PC-3 (cell line): ENCODE data around the gene RIPK3. TPM values are rescaled to one million over a fixed set of nuclear protein-coding genes. Genes with fewer than 3 reads are reported as not detected.
A peak's percentile ranks its signal among the peaks of the same experiment; 100 is the strongest.

Source experiments
- ATAC-seq: fragments of 200-7000 bp; cut with Tn5 transposase; 2 replicates; pipeline ENCODE4 v1.9.1; 2020; ENCODE audit warnings: mild to moderate bottlenecking, moderate library complexity
- BruUV-seq: library from RNA; stranded (reverse); fragments of 400-500 nt; replicated peaks from 2 replicates; lab custom pipeline; 2021; lab: Mats Ljungman, UMichigan
- CTCF ChIA-PET: fragments of 300-600 bp; sonication (Branson Sonifier 250); formaldehyde crosslinking; loops from one replicate; lab custom pipeline; 2022; ENCODE audit warnings: antibody characterized with exemption; lab: Charles Lee
- POLR2A ChIA-PET: fragments of 300-600 bp; sonication (Branson Sonifier 250); formaldehyde crosslinking; loops from one replicate; lab custom pipeline; 2022; ENCODE audit warnings: antibody characterized with exemption; ENCODE audit not compliant: unreplicated experiment; lab: Charles Lee
- DNase-seq: peaks from one replicate; pipeline ENCODE4 v3.0.0-alpha.2; 2015
- H2AFZ ChIP-seq: fragments of 300-600 bp; sonication (generic); 2 replicates; pipeline ENCODE4 v1.6.0; 2016; ENCODE audit warnings: antibody characterized with exemption, low read length
- H3F3A ChIP-seq: fragments of 300-600 bp; sonication (generic); one replicate; pipeline ENCODE4 v1.6.0; 2017; ENCODE audit warnings: antibody characterized with exemption, low read length, control low read depth, mild to moderate bottlenecking; ENCODE audit not compliant: unreplicated experiment
- H3K27ac ChIP-seq: fragments of 300-600 bp; sonication (generic); 2 replicates; pipeline ENCODE4 v1.5.1; 2016; ENCODE audit warnings: mild to moderate bottlenecking, low read length
- H3K27me3 ChIP-seq: fragments of 300-600 bp; sonication (generic); 2 replicates; pipeline ENCODE4 v1.6.1; 2016; ENCODE audit warnings: low read length, mixed read lengths
- H3K36me3 ChIP-seq: fragments of 300-600 bp; sonication (generic); 2 replicates; pipeline ENCODE4 v1.6.1; 2016; ENCODE audit warnings: low read depth, mixed run types, low read length, mixed read lengths
- H3K4me1 ChIP-seq: fragments of 300-600 bp; sonication (generic); 2 replicates; pipeline ENCODE4 v1.5.1; 2016; ENCODE audit warnings: low read length; ENCODE audit not compliant: insufficient read depth
- H3K4me2 ChIP-seq: fragments of 300-600 bp; sonication (generic); 2 replicates; pipeline ENCODE4 v1.6.0; 2016; ENCODE audit warnings: low read length
- H3K4me3 ChIP-seq: fragments of 300-600 bp; sonication (generic); 2 replicates; pipeline ENCODE4 v1.5.1; 2016; ENCODE audit warnings: mild to moderate bottlenecking, low read length, mixed read lengths
- H3K79me2 ChIP-seq: fragments of 300-600 bp; sonication (generic); 2 replicates; pipeline ENCODE4 v1.6.1; 2017; ENCODE audit warnings: low read length, mixed read lengths
- H3K9ac ChIP-seq: fragments of 300-600 bp; sonication (generic); 2 replicates; pipeline ENCODE4 v1.6.0; 2016; ENCODE audit warnings: mild to moderate bottlenecking, low read length
- H3K9me2 ChIP-seq: fragments of 300-600 bp; sonication (generic); replicated peaks from 2 replicates; pipeline ENCODE4 v1.6.1; 2016; ENCODE audit warnings: mixed run types, low read length, mixed read lengths
- H3K9me3 ChIP-seq: fragments of 300-600 bp; sonication (generic); 2 replicates; pipeline ENCODE4 v1.6.1; 2016; ENCODE audit warnings: low read length, mixed read lengths
- H4K20me1 ChIP-seq: fragments of 300-600 bp; sonication (generic); 2 replicates; pipeline ENCODE4 v1.6.1; 2016; ENCODE audit warnings: low read length, mixed read lengths
- EZH2 ChIP-seq: fragments of 300-600 bp; sonication (generic); IDR thresholded peaks from one replicate; pipeline ENCODE4 v1.6.1; 2017; ENCODE audit warnings: antibody characterized with exemption, mild to moderate bottlenecking, low read length; ENCODE audit not compliant: unreplicated experiment
- EZH2phosphoT487 ChIP-seq: fragments of 300-600 bp; sonication (generic); IDR thresholded peaks from 2 replicates; pipeline ENCODE4 v1.6.1; 2018; ENCODE audit warnings: mild to moderate bottlenecking, antibody characterized with exemption, low read length, borderline replicate concordance
- intact Hi-C: fragments of 100-400 bp; cut with micrococcal nuclease; formaldehyde crosslinking; loops from 2 replicates; pipeline ENCODE4 v1.9.0; 2023
- total RNA-seq: library from RNA; depleted of rRNA; stranded (reverse); fragments of >200 nt; gene quantifications from 2 replicates; pipeline ENCODE4 v1.2.3, GENCODE V29; 2014
- TF ChIP-seq, protein P1 (sequence below): fragments of 300-600 bp; sonication (generic); conservative IDR thresholded peaks from 2 replicates; pipeline ENCODE4 v1.5.1; 2017; ENCODE audit warnings: antibody characterized with exemption, low read depth, mild to moderate bottlenecking, low read length

Gene RIPK3
- total RNA-seq, 1 experiment from 2014 or later = not detected

DNA sequence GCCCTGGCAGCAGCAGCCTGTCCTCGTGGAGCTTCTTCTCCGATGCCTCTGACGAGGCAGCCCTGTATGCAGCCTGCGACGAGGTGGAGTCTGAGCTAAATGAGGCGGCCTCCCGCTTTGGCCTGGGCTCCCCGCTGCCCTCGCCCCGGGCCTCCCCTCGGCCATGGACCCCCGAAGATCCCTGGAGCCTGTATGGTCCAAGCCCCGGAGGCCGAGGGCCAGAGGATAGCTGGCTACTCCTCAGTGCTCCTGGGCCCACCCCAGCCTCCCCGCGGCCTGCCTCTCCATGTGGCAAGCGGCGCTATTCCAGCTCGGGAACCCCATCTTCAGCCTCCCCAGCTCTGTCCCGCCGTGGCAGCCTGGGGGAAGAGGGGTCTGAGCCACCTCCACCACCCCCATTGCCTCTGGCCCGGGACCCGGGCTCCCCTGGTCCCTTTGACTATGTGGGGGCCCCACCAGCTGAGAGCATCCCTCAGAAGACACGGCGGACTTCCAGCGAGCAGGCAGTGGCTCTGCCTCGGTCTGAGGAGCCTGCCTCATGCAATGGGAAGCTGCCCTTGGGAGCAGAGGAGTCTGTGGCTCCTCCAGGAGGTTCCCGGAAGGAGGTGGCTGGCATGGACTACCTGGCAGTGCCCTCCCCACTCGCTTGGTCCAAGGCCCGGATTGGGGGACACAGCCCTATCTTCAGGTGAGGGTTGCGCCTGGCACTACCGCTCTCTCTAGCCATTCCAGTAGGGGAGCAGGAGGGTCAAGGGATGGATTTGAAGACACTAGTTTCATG is 30.3 kb upstream of the RIPK3 start:
- no peak for ATAC-seq
- intact Hi-C loops = no loop called here
- Histone ChIP-seq H3K4me3 (no peak overlapping the region), H3F3A (no peaks in the 10 kb centered on the region), H3K79me2 (no peaks in the 10 kb centered on the region), H3K4me1 (peaks cover 21% of the 10 kb centered on the region), H3K9ac (no peak overlapping the region), H3K9me2 (no peaks in the 10 kb centered on the region), H3K36me3 (no peaks in the 10 kb centered on the region), H3K27me3 (no peaks in the 10 kb centered on the region), H3K27ac (no peak overlapping the region), H3K9me3 (no peaks in the 10 kb centered on the region), H4K20me1 (no peaks in the 10 kb centered on the region), H2AFZ (no peak overlapping the region), H3K4me2 (no peak overlapping the region)
- no peak for DNase-seq
- no peak for TF ChIP-seq EZH2
- TF ChIP-seq, protein P1, sequence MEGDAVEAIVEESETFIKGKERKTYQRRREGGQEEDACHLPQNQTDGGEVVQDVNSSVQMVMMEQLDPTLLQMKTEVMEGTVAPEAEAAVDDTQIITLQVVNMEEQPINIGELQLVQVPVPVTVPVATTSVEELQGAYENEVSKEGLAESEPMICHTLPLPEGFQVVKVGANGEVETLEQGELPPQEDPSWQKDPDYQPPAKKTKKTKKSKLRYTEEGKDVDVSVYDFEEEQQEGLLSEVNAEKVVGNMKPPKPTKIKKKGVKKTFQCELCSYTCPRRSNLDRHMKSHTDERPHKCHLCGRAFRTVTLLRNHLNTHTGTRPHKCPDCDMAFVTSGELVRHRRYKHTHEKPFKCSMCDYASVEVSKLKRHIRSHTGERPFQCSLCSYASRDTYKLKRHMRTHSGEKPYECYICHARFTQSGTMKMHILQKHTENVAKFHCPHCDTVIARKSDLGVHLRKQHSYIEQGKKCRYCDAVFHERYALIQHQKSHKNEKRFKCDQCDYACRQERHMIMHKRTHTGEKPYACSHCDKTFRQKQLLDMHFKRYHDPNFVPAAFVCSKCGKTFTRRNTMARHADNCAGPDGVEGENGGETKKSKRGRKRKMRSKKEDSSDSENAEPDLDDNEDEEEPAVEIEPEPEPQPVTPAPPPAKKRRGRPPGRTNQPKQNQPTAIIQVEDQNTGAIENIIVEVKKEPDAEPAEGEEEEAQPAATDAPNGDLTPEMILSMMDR = no peak
- CTCF ChIA-PET = no interaction called here
- BruUV-seq = no TSS peak
- POLR2A ChIA-PET = no interaction called here

DNA sequence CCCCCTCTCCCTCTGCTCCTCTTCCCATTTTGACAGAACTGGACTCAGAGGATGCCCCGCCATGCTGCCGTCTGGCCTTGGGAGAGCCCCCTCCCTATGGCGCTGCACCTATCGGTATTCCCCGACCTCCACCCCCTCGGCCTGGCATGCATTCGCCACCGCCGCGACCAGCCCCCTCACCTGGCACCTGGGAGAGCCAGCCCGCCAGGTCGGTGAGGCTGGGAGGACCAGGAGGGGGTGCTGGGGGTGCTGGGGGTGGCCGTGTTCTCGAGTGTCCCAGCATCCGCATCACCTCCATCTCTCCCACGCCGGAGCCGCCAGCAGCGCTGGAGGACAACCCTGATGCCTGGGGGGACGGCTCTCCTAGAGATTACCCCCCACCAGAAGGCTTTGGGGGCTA is 29.7 kb upstream of the RIPK3 start:
- Histone ChIP-seq H3K4me1 (peaks cover 24% of the 10 kb centered on the region), H3K27ac (no peak overlapping the region), H3K36me3 (no peaks in the 10 kb centered on the region), H4K20me1 (no peaks in the 10 kb centered on the region), H2AFZ (no peak overlapping the region), H3K4me3 (no peak overlapping the region), H3K27me3 (no peaks in the 10 kb centered on the region), H3F3A (no peaks in the 10 kb centered on the region), H3K9me3 (no peaks in the 10 kb centered on the region), H3K4me2 (no peak overlapping the region), H3K79me2 (no peaks in the 10 kb centered on the region), H3K9me2 (no peaks in the 10 kb centered on the region), H3K9ac (no peak overlapping the region)
- DNase-seq (no peak), ATAC-seq (no peak)
- BruUV-seq = no TSS peak
- TF ChIP-seq EZH2phosphoT487 = no peak
- no peak for TF ChIP-seq EZH2
- TF ChIP-seq, protein P1 = no peak
- ChIA-PET CTCF (no interaction called here), POLR2A (no interaction called here)
- intact Hi-C loops = no loop called here

DNA sequence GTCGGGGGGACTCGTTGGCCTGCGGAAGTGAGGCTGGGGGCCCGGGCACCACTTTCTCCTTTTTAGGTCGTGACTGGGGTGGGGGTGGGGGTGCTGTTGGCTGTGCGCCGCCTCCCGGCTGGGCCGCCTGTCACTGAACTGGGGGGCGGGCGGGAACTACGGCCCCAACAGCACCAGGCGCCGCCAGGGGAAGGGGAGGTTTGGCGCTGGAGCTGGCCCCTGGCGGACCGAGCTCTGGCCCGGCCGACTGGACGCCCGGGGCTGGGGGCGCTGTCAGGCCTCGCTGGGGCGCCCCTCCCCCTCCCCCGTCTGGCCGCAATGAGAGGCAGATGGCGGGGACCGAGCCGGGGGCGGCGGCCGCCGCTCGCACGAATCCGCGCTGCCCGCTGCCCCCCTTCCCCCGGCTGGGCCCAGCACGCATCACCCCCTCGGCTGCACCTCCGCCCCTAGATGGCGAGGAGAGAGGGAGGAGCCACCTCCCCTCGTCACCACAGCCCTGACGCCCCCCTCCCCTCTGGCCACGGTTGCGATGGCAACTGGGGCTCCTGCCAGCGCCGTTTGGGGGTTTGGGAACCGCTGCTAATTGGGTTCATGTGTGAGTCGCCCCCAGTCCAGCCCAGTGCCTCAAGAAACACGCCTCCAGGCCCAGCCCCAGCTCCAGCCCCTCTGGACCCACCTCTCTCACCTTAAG is 28.9 kb upstream of the RIPK3 start:
- Histone ChIP-seq H3K4me2 (peak overlapping the region; percentile 96), H3K4me3 (peak overlapping the region; percentile 63), H4K20me1 (no peaks in the 10 kb centered on the region), H3K79me2 (no peaks in the 10 kb centered on the region), H3K4me1 (peaks cover 24% of the 10 kb centered on the region), H3K9ac (peak overlapping the region; percentile 49), H3K9me3 (no peaks in the 10 kb centered on the region), H3K9me2 (no peaks in the 10 kb centered on the region), H3F3A (no peaks in the 10 kb centered on the region), H3K27me3 (no peaks in the 10 kb centered on the region), H3K27ac (no peak overlapping the region), H2AFZ (peak overlapping the region; percentile 91), H3K36me3 (no peaks in the 10 kb centered on the region)
- intact Hi-C loops = no loop called here
- DNase-seq (no peak), ATAC-seq (no peak)
- ChIA-PET POLR2A (no interaction called here), CTCF (no interaction called here)
- BruUV-seq = no TSS peak
- TF ChIP-seq EZH2phosphoT487 (no peak), EZH2 (no peak)
- TF ChIP-seq, protein P1 = no peak
